Ectodermal cell (in vitro differentiated cells): ENCODE results near the gene NMT2.
"Not testable (repeated sequence)": the region's sequence is repeated elsewhere in the genome, so short reads cannot be mapped to it uniquely, and the experiment has no call there.

ENCODE experiments used
- H3K27ac ChIP-seq: 2 replicates; pipeline ENCODE4 v1.7.0; 2013; ENCODE audit warnings: mild to moderate bottlenecking, low read depth, low read length; ENCODE audit not compliant: insufficient read depth, poor library complexity, severe bottlenecking
- H3K27me3 ChIP-seq: 2 replicates; pipeline ENCODE4 v1.7.0; 2013; ENCODE audit warnings: mild to moderate bottlenecking, low read length; ENCODE audit not compliant: insufficient read depth, control insufficient read depth, poor library complexity, severe bottlenecking
- H3K36me3 ChIP-seq: one replicate; pipeline ENCODE4 v1.7.0; 2013; ENCODE audit warnings: low read length; ENCODE audit not compliant: control insufficient read depth, insufficient read depth
- H3K4me1 ChIP-seq: one replicate; pipeline ENCODE4 v1.7.0; 2013; ENCODE audit warnings: low read length; ENCODE audit not compliant: control insufficient read depth, insufficient read depth
- H3K4me3 ChIP-seq: 2 replicates; pipeline ENCODE4 v1.7.0; 2013; ENCODE audit warnings: low read depth, low read length, control low read depth; ENCODE audit not compliant: insufficient read depth
- H3K9me3 ChIP-seq: 2 replicates; pipeline ENCODE4 v1.7.0; 2013; ENCODE audit warnings: mild to moderate bottlenecking, low read length, moderate library complexity; ENCODE audit not compliant: control insufficient read depth
- WGBS, 2 experiments: methylation state at CpG; one replicate each; pipeline ENCODE4 v1.1.7; 2013; ENCODE audit warnings: missing lambda C conversion rate in 2 of 2; 5-methylcytosine and 5-hydroxymethylcytosine counted together

NMT2 gene

DNA sequence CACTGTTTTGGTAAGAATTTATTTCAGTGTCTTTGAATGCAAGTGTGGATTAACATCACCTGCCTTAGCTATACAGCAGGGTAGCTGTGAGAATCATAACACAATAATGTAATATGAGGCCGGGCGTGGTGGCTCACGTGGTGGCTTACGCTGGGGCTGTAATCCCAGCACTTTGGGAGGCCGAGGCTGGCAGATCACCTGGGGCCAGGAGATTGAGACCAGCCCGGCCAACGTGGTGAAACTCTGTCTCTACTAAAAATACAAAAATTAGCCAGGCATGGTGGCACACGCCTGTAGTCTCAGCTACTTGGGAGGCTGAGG, 33.8 kb upstream of the NMT2 start:
- not testable (repeated sequence) for H3K27ac ChIP-seq, H3K27me3 ChIP-seq, H3K36me3 ChIP-seq, H3K4me1 ChIP-seq, H3K9me3 ChIP-seq, H3K4me3 ChIP-seq
- WGBS, 2 experiments = 89 to 93% methylated on average over 8 of the region's 8 CpGs

DNA sequence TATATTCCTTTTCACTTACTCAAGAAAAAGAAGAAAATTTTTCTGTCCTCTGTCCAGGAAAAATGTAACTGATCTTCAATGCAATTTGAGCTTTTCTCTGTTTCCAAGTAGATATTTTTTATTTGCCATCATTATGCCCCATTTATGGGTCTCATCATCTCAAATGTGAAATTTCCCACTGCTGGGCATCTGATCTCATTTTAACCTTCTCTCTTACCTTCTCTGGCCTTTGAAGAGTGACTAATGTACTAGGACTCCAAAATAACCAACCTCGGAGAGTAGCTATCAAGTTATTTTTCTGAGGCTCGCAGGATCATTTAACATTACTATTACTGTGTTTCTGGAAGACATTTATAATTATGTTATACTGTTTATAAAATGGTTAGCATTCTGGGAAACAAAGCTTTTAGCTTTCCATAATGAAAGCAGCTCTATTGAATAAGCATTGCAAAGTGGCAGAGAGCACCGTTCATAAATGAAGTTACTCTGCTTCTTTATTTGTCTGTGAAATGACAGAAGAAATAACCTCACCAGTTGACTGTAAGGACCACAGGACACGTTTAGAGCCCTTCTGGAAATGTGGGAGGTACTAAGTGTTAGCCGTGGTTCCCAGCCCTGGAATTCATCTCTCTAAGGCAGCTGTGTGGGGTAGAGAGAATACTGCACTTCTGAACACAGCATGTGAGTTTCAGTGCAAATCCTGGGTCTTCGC, 33.3 kb upstream of the NMT2 start:
- Histone ChIP-seq H3K27ac (no peak overlapping the region), H3K27me3 (no peaks in the 10 kb centered on the region), H3K36me3 (no peaks in the 10 kb centered on the region), H3K4me3 (no peak overlapping the region), H3K9me3 (no peaks in the 10 kb centered on the region), H3K4me1 (no peaks in the 10 kb centered on the region)
- WGBS, 2 experiments = 86 to 87% methylated on average over 5 to 6 of the region's 6 CpGs

DNA sequence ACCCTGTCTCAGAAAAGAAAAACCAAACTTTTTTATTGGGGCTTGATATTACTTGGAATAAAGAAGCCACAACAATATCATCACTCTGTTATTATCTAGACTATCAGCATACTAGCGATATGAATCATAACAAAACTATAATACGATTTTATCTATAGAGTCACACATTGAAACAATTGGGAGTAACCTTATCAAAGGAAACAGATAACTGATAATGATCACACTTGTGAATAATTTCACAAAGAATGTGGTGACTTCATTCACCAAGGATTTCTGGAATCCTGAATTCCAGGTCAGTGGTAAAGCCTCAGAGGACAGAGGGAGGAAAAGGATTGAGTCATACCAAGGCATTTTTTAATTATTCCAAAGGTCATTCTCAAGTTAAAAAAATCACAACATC, 32.1 kb upstream of the NMT2 start:
- Histone ChIP-seq H3K9me3 (no peaks in the 10 kb centered on the region), H3K27ac (peak overlapping the region; percentile 38), H3K27me3 (no peaks in the 10 kb centered on the region), H3K4me3 (no peak overlapping the region), H3K36me3 (no peaks in the 10 kb centered on the region), H3K4me1 (no peaks in the 10 kb centered on the region)
- WGBS, 2 experiments = 95 to 100% methylated on average over 2 of the region's 2 CpGs

DNA sequence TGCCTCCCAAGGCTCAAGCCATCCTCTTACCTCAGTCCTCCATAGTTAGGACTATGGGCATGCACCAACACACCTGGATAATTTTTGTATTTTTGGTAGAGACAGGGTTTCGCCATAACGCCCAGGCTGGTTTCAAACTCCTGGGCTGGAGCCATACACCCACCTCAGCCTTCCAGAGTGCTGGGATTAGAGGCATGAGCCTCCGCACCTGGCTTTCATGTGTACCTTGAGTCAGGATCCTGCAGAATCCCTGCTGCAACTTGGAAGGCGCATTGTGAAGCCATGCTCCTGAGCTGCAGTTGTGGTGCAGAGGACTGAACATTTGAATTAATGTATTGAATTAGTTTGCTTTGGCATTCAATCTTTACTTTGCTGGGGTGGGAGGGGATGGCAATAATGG, 29.4 kb upstream of the NMT2 start:
- Histone ChIP-seq H3K9me3 (no peaks in the 10 kb centered on the region), H3K4me1 (no peaks in the 10 kb centered on the region), H3K27me3 (no peaks in the 10 kb centered on the region), H3K36me3 (no peaks in the 10 kb centered on the region), H3K27ac (no peak overlapping the region), H3K4me3 (no peak overlapping the region)
- WGBS, 2 experiments = 91 to 98% methylated on average over 4 of the region's 4 CpGs

DNA sequence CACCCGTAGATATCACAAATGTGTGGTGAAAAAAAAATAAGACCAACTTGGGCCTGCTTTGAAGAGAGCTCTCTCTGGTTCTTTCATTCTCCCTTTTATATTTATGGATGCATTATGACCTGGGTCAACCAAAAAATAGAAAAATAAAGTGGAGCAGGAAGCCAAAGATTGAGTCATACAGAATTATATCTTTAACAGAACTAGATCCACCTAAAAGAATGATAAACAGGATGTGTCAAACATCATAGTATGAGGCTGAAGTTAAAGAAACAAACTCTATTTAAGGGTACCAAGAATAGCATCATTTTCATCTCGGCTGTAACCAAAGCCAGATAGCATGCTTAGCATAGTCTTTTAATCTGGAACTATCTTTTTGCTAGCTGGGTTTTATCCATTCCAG, 28.8 kb upstream of the NMT2 start:
- Histone ChIP-seq H3K27me3 (no peaks in the 10 kb centered on the region), H3K4me1 (no peaks in the 10 kb centered on the region), H3K27ac (no peak overlapping the region), H3K36me3 (no peaks in the 10 kb centered on the region), H3K4me3 (no peak overlapping the region), H3K9me3 (no peaks in the 10 kb centered on the region)
- 95 to 100% methylated on average over 2 of the region's 2 CpGs for WGBS, 2 experiments

DNA sequence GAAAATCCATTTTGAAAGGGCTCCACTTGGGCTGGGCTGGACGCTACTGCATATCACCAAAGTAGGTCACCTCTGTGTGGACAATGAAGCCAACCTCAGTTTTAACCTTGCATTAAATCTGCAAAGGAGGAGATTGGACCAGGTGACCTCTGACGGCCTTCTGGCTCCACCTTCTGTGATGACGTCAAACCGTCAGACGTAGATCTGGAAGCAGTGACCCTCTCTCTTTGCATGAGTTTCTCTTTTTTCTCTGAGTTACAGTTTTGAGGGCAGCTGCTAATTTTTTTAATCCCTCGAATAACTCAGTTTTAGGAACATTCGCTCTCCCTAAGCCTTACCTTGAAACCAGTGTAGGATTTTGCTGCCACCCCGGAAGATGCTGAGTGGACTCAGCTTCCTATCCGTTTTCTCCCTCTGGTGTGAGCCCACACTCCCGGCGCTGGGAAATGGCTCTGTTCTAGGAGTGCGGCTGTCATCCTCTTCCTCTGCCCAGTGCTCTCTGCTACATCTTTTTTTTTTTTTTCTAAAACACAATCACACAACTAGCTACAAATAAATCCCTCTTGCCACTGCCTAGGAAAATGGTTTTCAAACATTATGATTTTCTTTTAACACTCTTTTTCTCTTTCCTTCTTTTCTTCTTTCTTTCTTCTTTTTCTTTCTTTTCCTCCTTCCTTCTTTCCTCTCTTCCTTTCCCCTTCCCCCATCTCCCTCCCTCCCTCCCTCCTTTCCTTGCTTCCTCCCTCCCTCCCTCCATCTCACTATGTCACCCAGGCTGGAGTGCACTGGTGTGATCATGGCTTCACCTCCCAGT, 27.7 kb upstream of the NMT2 start:
- WGBS, 2 experiments = 88 to 89% methylated on average over 12 of the region's 12 CpGs
- Histone ChIP-seq H3K36me3 (no peaks in the 10 kb centered on the region), H3K4me3 (no peak overlapping the region), H3K9me3 (no peaks in the 10 kb centered on the region), H3K4me1 (no peaks in the 10 kb centered on the region), H3K27me3 (no peaks in the 10 kb centered on the region), H3K27ac (no peak overlapping the region)

DNA sequence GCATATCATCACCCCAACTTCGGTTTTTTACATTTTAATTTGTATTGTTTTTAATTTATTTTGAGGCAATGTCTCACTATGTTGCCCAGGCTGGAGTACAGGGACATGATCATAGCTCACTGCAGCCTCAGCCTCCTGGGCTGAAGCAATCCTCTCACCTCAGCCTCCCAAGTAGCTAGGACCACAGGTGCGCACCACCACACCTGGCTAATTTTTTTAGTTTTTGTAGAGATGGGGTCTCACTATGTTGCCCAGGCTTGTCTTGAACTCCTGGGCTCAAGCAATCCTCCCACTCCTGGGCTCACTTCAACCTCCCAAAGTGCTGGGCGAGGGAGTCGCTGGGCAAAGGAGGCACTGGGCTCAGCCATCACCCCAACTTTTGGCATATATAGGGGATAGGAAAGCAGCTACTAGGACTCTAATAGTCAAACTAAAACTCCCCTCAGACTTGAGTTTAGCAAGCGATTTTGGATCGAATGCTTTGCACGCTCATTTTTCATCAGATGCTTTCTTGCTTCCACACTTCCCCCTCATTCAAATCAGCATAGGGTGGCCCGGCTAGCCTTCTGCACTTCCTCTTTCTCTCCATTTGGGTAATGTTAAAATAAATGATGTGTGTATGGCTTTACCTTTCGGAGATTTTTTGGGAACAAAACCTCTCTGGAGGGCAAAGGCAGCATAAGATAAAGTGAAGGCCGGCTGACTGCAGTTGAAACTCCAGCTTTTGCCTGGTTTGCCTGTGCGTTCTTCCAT, 20.8 kb upstream of the NMT2 start:
- H3K36me3 ChIP-seq = no peaks in the 10 kb centered on the region
- H3K27ac ChIP-seq = no peak overlapping the region
- no peak overlapping the region for H3K4me3 ChIP-seq
- no peaks in the 10 kb centered on the region for H3K27me3 ChIP-seq
- no peaks in the 10 kb centered on the region for H3K4me1 ChIP-seq
- WGBS, 2 experiments = 96 to 97% methylated on average over 9 to 11 of the region's 11 CpGs
- no peaks in the 10 kb centered on the region for H3K9me3 ChIP-seq

DNA sequence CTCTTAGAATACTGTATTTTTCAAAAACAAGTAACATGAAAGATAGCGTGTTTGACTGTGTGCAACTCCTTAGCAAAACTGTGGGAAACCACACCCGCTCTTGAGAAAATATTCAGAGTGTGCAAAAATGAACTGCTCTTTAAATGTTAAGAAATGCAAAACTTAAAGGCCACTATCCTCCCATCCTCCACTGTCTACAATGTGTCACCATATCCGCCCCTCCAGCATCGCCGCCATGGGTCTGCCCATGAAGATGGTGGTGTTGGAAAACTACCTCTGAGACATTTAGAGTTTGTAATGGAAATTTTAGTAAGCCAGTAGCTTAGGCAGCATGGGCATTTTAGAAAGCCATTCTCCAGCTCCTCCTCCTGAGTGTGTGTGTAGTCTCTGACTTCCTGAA, 20.1 kb upstream of the NMT2 start:
- H3K9me3 ChIP-seq = no peaks in the 10 kb centered on the region
- no peak overlapping the region for H3K4me3 ChIP-seq
- no peaks in the 10 kb centered on the region for H3K36me3 ChIP-seq
- no peak overlapping the region for H3K27ac ChIP-seq
- H3K27me3 ChIP-seq = no peaks in the 10 kb centered on the region
- H3K4me1 ChIP-seq = no peaks in the 10 kb centered on the region
- WGBS, 2 experiments = 97 to 98% methylated on average over 5 of the region's 5 CpGs

DNA sequence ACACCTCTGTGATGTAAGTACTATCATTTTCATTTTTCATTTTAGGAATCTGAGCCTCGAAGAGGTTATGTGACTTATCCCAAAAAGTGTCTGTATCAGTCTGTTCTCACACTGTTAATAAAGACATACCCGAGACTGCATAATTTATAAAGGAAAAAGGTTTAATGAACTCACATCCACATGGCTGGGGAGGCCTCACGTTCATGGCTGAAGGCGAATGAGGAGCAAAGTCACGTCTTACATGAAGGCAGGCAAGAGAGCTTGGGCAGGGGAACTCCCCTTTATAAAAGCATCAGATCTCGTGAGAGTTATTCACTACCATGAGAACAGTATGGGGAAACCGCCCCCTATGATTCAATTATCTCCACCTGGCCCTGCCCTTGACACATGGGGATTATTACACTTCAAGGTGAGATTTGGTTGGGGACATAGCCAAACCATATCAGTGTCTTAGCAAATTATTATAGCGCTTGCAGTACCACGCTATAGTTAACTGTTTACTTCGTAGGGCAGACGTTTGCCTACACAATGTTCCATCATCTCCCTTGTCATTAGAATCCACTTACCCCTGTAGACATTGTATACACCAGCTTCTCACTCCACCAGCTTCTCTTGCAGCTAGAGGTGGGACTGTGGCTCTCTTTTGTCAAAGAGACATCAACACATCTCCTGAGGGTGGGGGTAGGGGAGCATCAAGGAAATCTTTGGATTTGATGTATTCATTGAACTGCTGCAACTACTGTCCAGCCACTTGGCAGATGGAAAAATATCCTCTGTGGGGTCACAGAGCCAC, 15.4 kb upstream of the NMT2 start:
- WGBS, 2 experiments = 91 to 94% methylated on average over 11 of the region's 11 CpGs
- Histone ChIP-seq H3K27ac (no peak overlapping the region), H3K4me3 (no peak overlapping the region), H3K4me1 (no peaks in the 10 kb centered on the region), H3K9me3 (no peaks in the 10 kb centered on the region), H3K36me3 (no peaks in the 10 kb centered on the region), H3K27me3 (no peaks in the 10 kb centered on the region)
